ENCODE results near the gene RABGAP1L. TPM values are rescaled to one million over a fixed set of nuclear protein-coding genes. Genes with fewer than 3 reads are reported as not detected.

Gene RABGAP1L
- total and polyA plus RNA-seq, 10 of the 15 experiments (the other 5 are each of a cell fraction or from before 2014, with no cell fraction given): 5.8 to 194 (median 113) TPM

GRCh38 chr1:174815474-174815908, 656.2 kb downstream of the RABGAP1L start:
- RAD21 ChIA-PET (ENCODE audit: unreplicated experiment): interaction anchor here (0.6 to 3.7 kb wide), 12 partner anchors 15 to 340 kb away, joined by 3 to 21 read pairs (median 5); partner anchors contain the start of gene CACYBP
- intact Hi-C loops (cut with micrococcal nuclease; ENCODE audit: unreplicated experiment): loop anchor here (1.0 kb wide), 1 partner anchor 153 kb away; no protein-coding TSS in a partner anchor
- no TSS peak for BruUV-seq (replicated peaks)
- TF ChIP-seq HSF1 (IDR thresholded peaks at IDR 0.05; ENCODE audit: low read depth, low read length) (no peak), SUPT20H (IDR thresholded peaks at IDR 0.05; ENCODE audit: borderline replicate concordance, control insufficient read depth, low read depth, low read length) (no peak), PAX5 (IDR thresholded peaks at IDR 0.05; ENCODE audit: borderline replicate concordance, low read depth, low read length) (no peak), HDAC2 (IDR thresholded peaks at IDR 0.05) (no peak), MEF2B (IDR thresholded peaks at IDR 0.05; ENCODE audit: partially characterized antibody, poor library complexity, severe bottlenecking) (peak; percentile 96), WRNIP1 (IDR thresholded peaks at IDR 0.05; ENCODE audit: borderline replicate concordance, low read depth, low read length) (no peak), ASH2L (IDR thresholded peaks at IDR 0.05; ENCODE audit: borderline replicate concordance, low read depth) (no peak), NR2C2 (IDR thresholded peaks at IDR 0.05; ENCODE audit: borderline replicate concordance, control insufficient read depth, insufficient read length, low read depth) (no peak), NFIC (IDR thresholded peaks at IDR 0.05; ENCODE audit: low read depth, low read length) (peak; percentile 100), BMI1 (IDR thresholded peaks at IDR 0.05; ENCODE audit: borderline replicate concordance) (peak; percentile 79; the same call in 1 of the 2 replicates), CREB1 (IDR thresholded peaks at IDR 0.05; ENCODE audit: low read depth) (no peak), ZNF207 (IDR thresholded peaks at IDR 0.05; ENCODE audit: borderline replicate concordance) (no peak), ZZZ3 (IDR thresholded peaks at IDR 0.05; ENCODE audit: control insufficient read depth, insufficient read length, low read depth) (no peak)
- TF ChIP-seq, protein P1, sequence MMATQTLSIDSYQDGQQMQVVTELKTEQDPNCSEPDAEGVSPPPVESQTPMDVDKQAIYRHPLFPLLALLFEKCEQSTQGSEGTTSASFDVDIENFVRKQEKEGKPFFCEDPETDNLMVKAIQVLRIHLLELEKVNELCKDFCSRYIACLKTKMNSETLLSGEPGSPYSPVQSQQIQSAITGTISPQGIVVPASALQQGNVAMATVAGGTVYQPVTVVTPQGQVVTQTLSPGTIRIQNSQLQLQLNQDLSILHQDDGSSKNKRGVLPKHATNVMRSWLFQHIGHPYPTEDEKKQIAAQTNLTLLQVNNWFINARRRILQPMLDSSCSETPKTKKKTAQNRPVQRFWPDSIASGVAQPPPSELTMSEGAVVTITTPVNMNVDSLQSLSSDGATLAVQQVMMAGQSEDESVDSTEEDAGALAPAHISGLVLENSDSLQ (IDR thresholded peaks at IDR 0.05): no peak
- TF ChIP-seq, protein P2, sequence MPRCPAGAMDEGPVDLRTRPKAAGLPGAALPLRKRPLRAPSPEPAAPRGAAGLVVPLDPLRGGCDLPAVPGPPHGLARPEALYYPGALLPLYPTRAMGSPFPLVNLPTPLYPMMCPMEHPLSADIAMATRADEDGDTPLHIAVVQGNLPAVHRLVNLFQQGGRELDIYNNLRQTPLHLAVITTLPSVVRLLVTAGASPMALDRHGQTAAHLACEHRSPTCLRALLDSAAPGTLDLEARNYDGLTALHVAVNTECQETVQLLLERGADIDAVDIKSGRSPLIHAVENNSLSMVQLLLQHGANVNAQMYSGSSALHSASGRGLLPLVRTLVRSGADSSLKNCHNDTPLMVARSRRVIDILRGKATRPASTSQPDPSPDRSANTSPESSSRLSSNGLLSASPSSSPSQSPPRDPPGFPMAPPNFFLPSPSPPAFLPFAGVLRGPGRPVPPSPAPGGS (IDR thresholded peaks at IDR 0.05; ENCODE audit: borderline replicate concordance, insufficient read depth, low read depth, low read length, poor library complexity, severe bottlenecking): peak; percentile 79
- TF ChIP-seq, protein P3, sequence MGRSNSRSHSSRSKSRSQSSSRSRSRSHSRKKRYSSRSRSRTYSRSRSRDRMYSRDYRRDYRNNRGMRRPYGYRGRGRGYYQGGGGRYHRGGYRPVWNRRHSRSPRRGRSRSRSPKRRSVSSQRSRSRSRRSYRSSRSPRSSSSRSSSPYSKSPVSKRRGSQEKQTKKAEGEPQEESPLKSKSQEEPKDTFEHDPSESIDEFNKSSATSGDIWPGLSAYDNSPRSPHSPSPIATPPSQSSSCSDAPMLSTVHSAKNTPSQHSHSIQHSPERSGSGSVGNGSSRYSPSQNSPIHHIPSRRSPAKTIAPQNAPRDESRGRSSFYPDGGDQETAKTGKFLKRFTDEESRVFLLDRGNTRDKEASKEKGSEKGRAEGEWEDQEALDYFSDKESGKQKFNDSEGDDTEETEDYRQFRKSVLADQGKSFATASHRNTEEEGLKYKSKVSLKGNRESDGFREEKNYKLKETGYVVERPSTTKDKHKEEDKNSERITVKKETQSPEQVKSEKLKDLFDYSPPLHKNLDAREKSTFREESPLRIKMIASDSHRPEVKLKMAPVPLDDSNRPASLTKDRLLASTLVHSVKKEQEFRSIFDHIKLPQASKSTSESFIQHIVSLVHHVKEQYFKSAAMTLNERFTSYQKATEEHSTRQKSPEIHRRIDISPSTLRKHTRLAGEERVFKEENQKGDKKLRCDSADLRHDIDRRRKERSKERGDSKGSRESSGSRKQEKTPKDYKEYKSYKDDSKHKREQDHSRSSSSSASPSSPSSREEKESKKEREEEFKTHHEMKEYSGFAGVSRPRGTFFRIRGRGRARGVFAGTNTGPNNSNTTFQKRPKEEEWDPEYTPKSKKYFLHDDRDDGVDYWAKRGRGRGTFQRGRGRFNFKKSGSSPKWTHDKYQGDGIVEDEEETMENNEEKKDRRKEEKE (IDR thresholded peaks at IDR 0.05): no peak

More at GRCh38 chr1:174815474-174815908, 656.2 kb downstream of the RABGAP1L start:
- H3K9me3 ChIP-seq (replicated peaks; ENCODE audit: control insufficient read depth, insufficient read depth, low read length): no peaks in the 10 kb centered on the region; the same call in 2 of the 3 replicates
- FAIRE-seq (peak; percentile 31), DNase-seq (ENCODE audit: low read depth, low spot score) (no peak), ATAC-seq (peak; percentile 77)
- no peak overlapping the region for H2AFZ ChIP-seq (ENCODE audit: control insufficient read depth, low read depth, low read length)
- no peaks in the 10 kb centered on the region for H3K27me3 ChIP-seq (replicated peaks in 1 of 2; ENCODE audit: control insufficient read depth in 2 of 2, insufficient read depth in 2 of 2, low read length in 1 of 2)
- H3K79me2 ChIP-seq (ENCODE audit: control insufficient read depth, insufficient read depth, low read length): no peaks in the 10 kb centered on the region; the same call in 1 of the 2 replicates
- POLR2A ChIA-PET: interaction anchor here (3.3 kb wide), 1 partner anchor 16 kb away, joined by 24 read pairs; no protein-coding TSS in a partner anchor
- 0 out of 4 replicates have a peak, but pooled peaks cover 0 to 4% of the 10 kb centered on the region in 2 experiments for H3K36me3 ChIP-seq (ENCODE audit: control insufficient read depth in 2 of 2, insufficient read depth in 2 of 2, low read length in 1 of 2)
- H3K9ac ChIP-seq (ENCODE audit: control insufficient read depth, insufficient read depth, low read length): no peak overlapping the region
- peak overlapping the region; percentile 45 for H3K4me2 ChIP-seq (ENCODE audit: control insufficient read depth, insufficient read depth)
- H3K4me3 ChIP-seq: peak overlapping the region; percentile 53; the same call in 1 of the 2 replicates
- CTCF ChIA-PET: interaction anchor here (0.6 to 2.0 kb wide), 10 partner anchors 15 to 185 kb away, joined by 3 to 6 read pairs (median 4); no protein-coding TSS in a partner anchor
- SMC1A ChIA-PET (ENCODE audit: uncharacterized antibody, unreplicated experiment): interaction anchor here (0.8 to 2.2 kb wide), 15 partner anchors 9 to 185 kb away, joined by 3 to 11 read pairs (median 5); partner anchors contain the start of gene CACYBP
- peaks cover 42% of the 10 kb centered on the region for H3K4me1 ChIP-seq (ENCODE audit: control insufficient read depth, insufficient read depth, low read length)
- H4K20me1 ChIP-seq (ENCODE audit: control insufficient read depth, insufficient read depth): no peaks in the 10 kb centered on the region
- in situ Hi-C loops (cut with MboI): no loop called here
- peak overlapping the region; percentile 68 for H3K27ac ChIP-seq (ENCODE audit: control insufficient read depth, insufficient read depth)

Measured in GM12878 (cell line).